Breast epithelium (tissue), 4 donors: Measurements from ENCODE around the gene YAF2. TPM values are rescaled to one million over a fixed set of nuclear protein-coding genes. Genes with fewer than 3 reads are reported as not detected.

Experiments used
- DNase-seq, 2 donors: peaks; one replicate each; pipeline ENCODE4 v3.0.0-alpha.2; 2019; ENCODE audit warnings: low spot score in 2 of 2
- H3K27ac ChIP-seq, 2 donors: fragments of 200-600 bp; sonication (generic) in 1 of 2; one replicate each; pipeline ENCODE4 v1.5.1; 2016 to 2019; ENCODE audit warnings: mild to moderate bottlenecking in 1 of 2
- H3K27me3 ChIP-seq, 2 donors: fragments of 200-600 bp; sonication (generic) in 1 of 2; one replicate each; pipeline versions ENCODE4 v1.5.1 to v1.6.0; 2017 to 2019; ENCODE audit warnings: control low read depth in 1 of 2, mild to moderate bottlenecking in 1 of 2
- H3K36me3 ChIP-seq: fragments of 200-600 bp; one replicate; pipeline ENCODE4 v1.5.1; 2019
- H3K4me1 ChIP-seq, 2 donors: fragments of 200-600 bp; sonication (generic); one replicate each; pipeline ENCODE4 v1.5.1; 2016 to 2019; ENCODE audit warnings: control low read depth in 1 of 2
- H3K4me3 ChIP-seq, 3 donors: fragments of 200-600 bp; sonication (generic); 1 replicate in 2 of 3; 2 replicates in 1 of 3; pipeline ENCODE4 v1.5.1; 2016 to 2019; ENCODE audit warnings: mild to moderate bottlenecking in 3 of 3, moderate library complexity in 2 of 3
- H3K9me3 ChIP-seq, 2 donors: fragments of 200-600 bp; sonication (generic) in 1 of 2; one replicate each; pipeline ENCODE4 v1.5.1; 2016 to 2019; ENCODE audit warnings: control low read depth in 1 of 2
- CTCF ChIP-seq, 3 donors: fragments of 450-650 bp; IDR thresholded peaks; one replicate each; pipeline ENCODE4 v1.5.1; 2016 to 2017; ENCODE audit warnings: antibody characterized with exemption in 3 of 3, mild to moderate bottlenecking in 3 of 3, moderate library complexity in 3 of 3
- POLR2A ChIP-seq: fragments of 450-650 bp; IDR thresholded peaks from one replicate; pipeline ENCODE4 v1.6.1; 2016; ENCODE audit warnings: antibody characterized with exemption, mild to moderate bottlenecking, moderate library complexity
- POLR2AphosphoS5 ChIP-seq, 3 donors: sonication (generic); formaldehyde crosslinking; IDR thresholded peaks; one replicate each; pipeline ENCODE4 v1.6.1; 2017; ENCODE audit warnings: antibody characterized with exemption in 3 of 3
- intact Hi-C: fragments of 100-400 bp; cut with DNase I; formaldehyde crosslinking; loops from one replicate; pipeline ENCODE4 v1.15.1; 2023; ENCODE audit warnings: low total_unique reads
- total RNA-seq, 3 donors: library from RNA; depleted of rRNA; stranded (reverse); fragments of >200 nt; gene quantifications; one replicate each; pipeline ENCODE4 v1.1.0, GENCODE V29; 2016

Gene YAF2
- total RNA-seq, 3 donors from 2014 or later = 32.1 to 43.2 (median 39.4) TPM

- no peaks in the 10 kb centered on the region for H3K27me3 ChIP-seq
- no peak for DNase-seq
- TF ChIP-seq POLR2A (no peak), POLR2AphosphoS5 (IDR thresholded peaks at IDR 0.05) (no peak), CTCF (IDR thresholded peaks at IDR 0.05) (no peak)
- H3K4me3 ChIP-seq = no peak overlapping the region
- H3K27ac ChIP-seq = no peak overlapping the region
- intact Hi-C loops = no loop called here
- H3K4me1 ChIP-seq = no peaks in the 10 kb centered on the region
- no peaks in the 10 kb centered on the region for H3K9me3 ChIP-seq
- H3K36me3 ChIP-seq = no peaks in the 10 kb centered on the region
Measured at GRCh38 chr12:42187799-42188198, 50.2 kb downstream of the YAF2 start.

GRCh38 chr12:42186793-42187192, 51.3 kb downstream of the YAF2 start:
- TF ChIP-seq POLR2A (no peak), CTCF (IDR thresholded peaks at IDR 0.05) (no peak), POLR2AphosphoS5 (IDR thresholded peaks at IDR 0.05) (no peak)
- Histone ChIP-seq H3K4me1 (no peaks in the 10 kb centered on the region), H3K36me3 (no peaks in the 10 kb centered on the region), H3K27ac (no peak overlapping the region), H3K9me3 (no peaks in the 10 kb centered on the region), H3K27me3 (no peaks in the 10 kb centered on the region), H3K4me3 (no peak overlapping the region)
- intact Hi-C loops = no loop called here
- DNase-seq = no peak

GRCh38 chr12:42182394-42182793, 55.7 kb downstream of the YAF2 start:
- H3K4me3 ChIP-seq = no peak overlapping the region
- H3K9me3 ChIP-seq = no peaks in the 10 kb centered on the region
- H3K4me1 ChIP-seq = no peaks in the 10 kb centered on the region
- H3K36me3 ChIP-seq = no peaks in the 10 kb centered on the region
- TF ChIP-seq CTCF (IDR thresholded peaks at IDR 0.05) = no peak
- TF ChIP-seq POLR2AphosphoS5 (IDR thresholded peaks at IDR 0.05) = no peak
- no peak for TF ChIP-seq POLR2A
- DNase-seq = no peak
- no peaks in the 10 kb centered on the region for H3K27me3 ChIP-seq
- intact Hi-C loops = no loop called here
- no peak overlapping the region for H3K27ac ChIP-seq

- intact Hi-C loops = no loop called here
Measured at GRCh38 chr12:42180990-42181596, 57.0 kb downstream of the YAF2 start.

GRCh38 chr12:42178101-42178500, 59.9 kb downstream of the YAF2 start:
- intact Hi-C loops = no loop called here
- H3K36me3 ChIP-seq = no peaks in the 10 kb centered on the region
- no peaks in the 10 kb centered on the region for H3K4me1 ChIP-seq
- H3K27ac ChIP-seq = no peak overlapping the region
- no peak overlapping the region for H3K4me3 ChIP-seq
- DNase-seq = no peak
- H3K9me3 ChIP-seq = no peaks in the 10 kb centered on the region
- H3K27me3 ChIP-seq = no peaks in the 10 kb centered on the region
- no peak for TF ChIP-seq POLR2A
- no peak for TF ChIP-seq POLR2AphosphoS5 (IDR thresholded peaks at IDR 0.05)
- no peak for TF ChIP-seq CTCF (IDR thresholded peaks at IDR 0.05)

More at GRCh38 chr12:42180990-42181596, 57.0 kb downstream of the YAF2 start:
- Histone ChIP-seq H3K4me3 (no peak overlapping the region), H3K27ac (no peak overlapping the region), H3K4me1 (no peaks in the 10 kb centered on the region), H3K27me3 (no peaks in the 10 kb centered on the region), H3K36me3 (no peaks in the 10 kb centered on the region), H3K9me3 (no peaks in the 10 kb centered on the region)
- DNase-seq = no peak
- TF ChIP-seq CTCF (IDR thresholded peaks at IDR 0.05) (no peak), POLR2AphosphoS5 (IDR thresholded peaks at IDR 0.05) (no peak), POLR2A (no peak)
